ENCODE results near the gene REV3L. TPM values are rescaled to one million over a fixed set of nuclear protein-coding genes. Genes with fewer than 3 reads are reported as not detected.

REV3L gene
- total and polyA plus RNA-seq, 2 of the 13 experiments (the other 11 are each of a cell fraction or from before 2014, with no cell fraction given), result 12.8 to 31.3 TPM

DNA sequence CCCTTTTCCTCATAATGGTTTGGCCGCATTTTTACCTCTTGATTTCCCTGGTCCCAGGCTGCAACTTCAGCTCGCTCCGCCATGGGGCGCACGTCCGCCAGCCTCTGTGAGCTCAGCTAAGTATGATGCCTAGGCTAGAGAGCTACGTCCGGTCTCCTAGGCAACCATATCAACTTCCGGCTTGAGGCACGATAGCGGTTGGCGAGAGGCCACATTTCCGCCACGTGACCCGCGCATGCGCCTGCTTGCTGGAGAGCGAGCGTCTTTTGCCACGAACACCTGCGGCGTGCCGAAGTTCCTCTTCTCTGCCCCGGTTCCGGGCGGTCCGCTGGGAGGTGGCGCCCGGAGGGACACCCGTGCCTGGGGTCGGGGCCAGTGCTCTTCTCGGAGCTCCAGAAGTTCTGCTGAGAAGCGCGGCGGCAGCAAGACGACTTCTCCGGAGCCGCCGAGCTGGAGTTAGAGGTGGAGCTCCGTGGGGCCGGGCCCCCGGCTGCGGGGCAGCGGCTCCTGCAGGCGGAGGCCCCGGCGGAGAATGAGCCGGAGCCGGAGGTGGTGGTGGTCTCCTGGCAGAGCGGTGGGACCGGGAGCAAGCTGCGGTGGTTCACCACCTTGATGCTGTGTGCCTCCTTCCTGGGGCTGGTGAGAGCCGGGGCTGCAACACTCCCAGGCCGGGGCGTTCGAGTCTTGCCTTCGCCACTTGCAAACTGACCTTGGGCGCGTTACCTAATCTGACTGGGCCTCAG lies 223.8 kb downstream of the REV3L start (continued):
- TF ChIP-seq, protein P1, sequence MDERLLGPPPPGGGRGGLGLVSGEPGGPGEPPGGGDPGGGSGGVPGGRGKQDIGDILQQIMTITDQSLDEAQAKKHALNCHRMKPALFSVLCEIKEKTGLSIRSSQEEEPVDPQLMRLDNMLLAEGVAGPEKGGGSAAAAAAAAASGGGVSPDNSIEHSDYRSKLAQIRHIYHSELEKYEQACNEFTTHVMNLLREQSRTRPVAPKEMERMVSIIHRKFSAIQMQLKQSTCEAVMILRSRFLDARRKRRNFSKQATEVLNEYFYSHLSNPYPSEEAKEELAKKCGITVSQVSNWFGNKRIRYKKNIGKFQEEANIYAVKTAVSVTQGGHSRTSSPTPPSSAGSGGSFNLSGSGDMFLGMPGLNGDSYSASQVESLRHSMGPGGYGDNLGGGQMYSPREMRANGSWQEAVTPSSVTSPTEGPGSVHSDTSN (CRISPR knock-in tag; IDR thresholded peaks at IDR 0.05), result no peak
- TF ChIP-seq RORA (CRISPR knock-in tag; IDR thresholded peaks at IDR 0.05), result no peak
- TF ChIP-seq MXD4 (CRISPR knock-in tag; IDR thresholded peaks at IDR 0.05), result peak; percentile 94
- 0 out of 2 replicates have a peak, but pooled peaks have one; percentile 75 for TF ChIP-seq BRCA1 (CRISPR knock-in tag; IDR thresholded peaks at IDR 0.05)
- TF ChIP-seq ZNF660 (CRISPR knock-in tag; IDR thresholded peaks at IDR 0.05; ENCODE audit: borderline replicate concordance, low read depth), result no peak
- peak; percentile 88 for TF ChIP-seq PHF21A (CRISPR knock-in tag; IDR thresholded peaks at IDR 0.05)
- no peak for TF ChIP-seq TMF1 (CRISPR knock-in tag; IDR thresholded peaks at IDR 0.05; ENCODE audit: low read depth)
- TF ChIP-seq ZNF138 (CRISPR knock-in tag; IDR thresholded peaks at IDR 0.05; ENCODE audit: low read depth), result no peak
- TF ChIP-seq MTA1 (CRISPR knock-in tag; IDR thresholded peaks at IDR 0.05; ENCODE audit: borderline replicate concordance), result peak; percentile 31; the same call in 1 of the 2 replicates
- TF ChIP-seq, protein P2, sequence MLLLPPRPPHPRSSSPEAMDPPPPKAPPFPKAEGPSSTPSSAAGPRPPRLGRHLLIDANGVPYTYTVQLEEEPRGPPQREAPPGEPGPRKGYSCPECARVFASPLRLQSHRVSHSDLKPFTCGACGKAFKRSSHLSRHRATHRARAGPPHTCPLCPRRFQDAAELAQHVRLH (CRISPR knock-in tag; IDR thresholded peaks at IDR 0.05; ENCODE audit: borderline replicate concordance, low read depth), result peak; percentile 85
- TF ChIP-seq ATF1 (CRISPR knock-in tag; IDR thresholded peaks at IDR 0.05), result no peak
- TF ChIP-seq ZNF224 (CRISPR knock-in tag; IDR thresholded peaks at IDR 0.05), result 0 out of 2 replicates have a peak, but pooled peaks have one; percentile 58
- 0 out of 2 replicates have a peak, but pooled peaks have one; percentile 48 for TF ChIP-seq REL (CRISPR knock-in tag; conservative IDR thresholded peaks at IDR 0.05)
- TF ChIP-seq ZNF549 (CRISPR knock-in tag; IDR thresholded peaks at IDR 0.05), result no peak
- TF ChIP-seq, protein P3, sequence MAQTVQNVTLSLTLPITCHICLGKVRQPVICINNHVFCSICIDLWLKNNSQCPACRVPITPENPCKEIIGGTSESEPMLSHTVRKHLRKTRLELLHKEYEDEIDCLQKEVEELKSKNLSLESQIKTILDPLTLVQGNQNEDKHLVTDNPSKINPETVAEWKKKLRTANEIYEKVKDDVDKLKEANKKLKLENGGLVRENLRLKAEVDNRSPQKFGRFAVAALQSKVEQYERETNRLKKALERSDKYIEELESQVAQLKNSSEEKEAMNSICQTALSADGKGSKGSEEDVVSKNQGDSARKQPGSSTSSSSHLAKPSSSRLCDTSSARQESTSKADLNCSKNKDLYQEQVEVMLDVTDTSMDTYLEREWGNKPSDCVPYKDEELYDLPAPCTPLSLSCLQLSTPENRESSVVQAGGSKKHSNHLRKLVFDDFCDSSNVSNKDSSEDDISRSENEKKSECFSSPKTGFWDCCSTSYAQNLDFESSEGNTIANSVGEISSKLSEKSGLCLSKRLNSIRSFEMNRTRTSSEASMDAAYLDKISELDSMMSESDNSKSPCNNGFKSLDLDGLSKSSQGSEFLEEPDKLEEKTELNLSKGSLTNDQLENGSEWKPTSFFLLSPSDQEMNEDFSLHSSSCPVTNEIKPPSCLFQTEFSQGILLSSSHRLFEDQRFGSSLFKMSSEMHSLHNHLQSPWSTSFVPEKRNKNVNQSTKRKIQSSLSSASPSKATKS (CRISPR knock-in tag; IDR thresholded peaks at IDR 0.05), result no peak
- no peak for TF ChIP-seq ZNF562 (CRISPR knock-in tag; IDR thresholded peaks at IDR 0.05; ENCODE audit: borderline replicate concordance)
- TF ChIP-seq RBM22 (optimal IDR thresholded peaks at IDR 0.05; ENCODE audit: low read length), result peak; percentile 66
- peak; percentile 99 for TF ChIP-seq ZNF629 (CRISPR knock-in tag; conservative IDR thresholded peaks at IDR 0.05)
- no peak for TF ChIP-seq SUZ12 (IDR thresholded peaks at IDR 0.05; ENCODE audit: low read depth, low read length)
- no peak for TF ChIP-seq ZNF850 (CRISPR knock-in tag; conservative IDR thresholded peaks at IDR 0.05)
- 0 out of 2 replicates have a peak, but pooled peaks have one; percentile 30 for TF ChIP-seq TBX3 (IDR thresholded peaks at IDR 0.05; ENCODE audit: borderline replicate concordance)
- TF ChIP-seq ATM (IDR thresholded peaks at IDR 0.05; ENCODE audit: borderline replicate concordance), result no peak
- TF ChIP-seq PHF8 (CRISPR knock-in tag; IDR thresholded peaks at IDR 0.05), result peak; percentile 96

Data from HepG2 (cell line).